ENCODE measurements around the gene PRELID1.
"Not testable (repeated sequence)": the region's sequence is repeated elsewhere in the genome, so short reads cannot be mapped to it uniquely, and the experiment has no call there.

The PRELID1 gene

DNA sequence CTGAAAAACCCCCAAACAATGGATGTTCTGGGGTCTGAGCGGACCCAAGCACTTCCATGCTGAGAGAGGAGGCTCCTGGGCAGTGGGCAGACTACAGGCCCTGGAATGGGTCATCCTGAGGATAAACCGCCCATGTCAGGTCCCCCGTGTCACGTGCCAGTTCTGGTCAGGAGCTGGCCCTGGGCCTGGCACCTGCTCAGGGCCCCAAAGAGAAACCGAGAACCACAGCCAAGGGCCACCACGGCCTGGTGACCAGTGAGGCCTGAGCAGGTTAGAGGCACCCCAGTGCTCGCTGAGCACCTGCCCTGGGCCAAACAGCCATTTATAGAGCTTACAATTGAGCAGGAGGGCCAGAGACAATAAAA lies 32.1 kb downstream of the PRELID1 start:
- no peak for DNase-seq (ENCODE audit: low read depth in 2 of 2)

- DNase-seq (ENCODE audit: low read depth in 2 of 2) = peak; percentile 21 to 29
Measured at GRCh38 chr5:177336112-177336511, 32.5 kb downstream of the PRELID1 start.

DNA sequence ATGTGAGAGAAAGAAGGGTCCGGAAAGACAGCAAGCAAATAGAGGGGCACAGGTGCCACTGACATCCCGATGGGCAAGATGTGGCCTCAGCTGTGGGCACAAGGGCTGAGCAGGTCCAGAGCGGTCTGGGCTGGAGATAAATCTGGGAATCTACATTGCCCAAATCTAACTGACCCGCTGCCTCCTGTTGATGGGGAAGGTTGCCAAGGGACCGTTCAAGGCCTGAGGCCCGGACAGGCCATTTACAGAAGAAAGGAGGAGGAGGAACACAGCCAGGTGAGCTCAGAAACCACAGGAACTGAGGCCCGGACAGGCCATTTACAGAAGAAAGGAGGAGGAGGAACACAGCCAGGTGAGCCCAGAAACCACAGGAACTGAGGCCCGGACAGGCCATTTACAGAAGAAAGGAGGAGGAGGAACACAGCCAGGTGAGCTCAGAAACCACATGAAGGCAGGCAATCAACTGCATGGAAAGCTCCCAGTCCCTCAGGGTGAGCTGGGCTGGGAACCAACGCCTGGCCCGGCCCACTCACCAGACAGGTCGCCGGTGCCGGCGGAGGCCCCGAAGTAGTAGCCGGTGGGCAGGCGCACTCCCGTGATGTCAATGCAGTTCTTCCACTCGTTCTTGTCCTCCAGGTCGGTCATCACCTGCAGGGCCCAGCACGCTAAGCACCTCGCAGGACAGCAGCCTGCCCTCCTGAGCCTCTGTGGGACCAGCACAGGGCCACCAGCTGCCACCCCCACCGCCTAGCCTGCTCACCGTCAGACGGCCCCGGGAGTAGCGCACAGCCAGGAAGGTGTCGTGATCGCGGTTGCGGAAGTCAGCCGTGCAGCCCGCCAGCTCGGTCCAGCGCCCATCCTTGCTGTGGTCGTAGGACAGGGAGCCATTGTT lies 33.2 kb downstream of the PRELID1 start:
- DNase-seq (ENCODE audit: low read depth in 2 of 2) = no peak

GRCh38 chr5:177338251-177339106 lies 34.9 kb downstream of the PRELID1 start:
- DNase-seq (ENCODE audit: low read depth in 2 of 2) = no peak

DNA sequence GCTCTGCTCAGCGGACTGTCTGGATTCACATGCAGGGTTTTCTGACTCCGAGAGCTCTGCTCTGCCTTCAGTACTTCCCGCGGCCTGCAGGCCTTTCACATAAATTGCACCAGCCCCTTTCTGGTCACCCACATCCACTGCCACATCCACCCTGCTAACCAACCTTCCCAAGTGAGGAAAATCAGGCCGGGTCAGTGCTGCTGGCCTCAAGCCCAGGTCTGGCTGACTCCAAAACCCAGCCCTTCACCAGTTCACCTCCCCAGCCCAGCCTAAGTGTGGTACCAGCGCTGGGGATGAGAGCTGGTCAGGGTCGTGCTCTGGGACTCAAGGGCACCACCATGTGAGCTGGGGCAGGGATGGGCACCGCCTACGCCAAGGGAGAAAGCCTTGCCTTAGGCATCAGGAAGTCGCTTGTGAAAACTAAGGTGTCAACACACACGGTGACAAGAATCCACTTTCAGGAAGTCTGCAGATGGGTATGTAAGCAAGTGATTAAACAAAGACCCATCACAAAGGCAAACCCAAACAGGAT lies 35.6 kb downstream of the PRELID1 start:
- DNase-seq (ENCODE audit: low read depth in 2 of 2) = no peak

- DNase-seq (ENCODE audit: low read depth in 2 of 2) = not testable (repeated sequence)
Measured at GRCh38 chr5:177343000-177343399, 39.4 kb downstream of the PRELID1 start.

DNA sequence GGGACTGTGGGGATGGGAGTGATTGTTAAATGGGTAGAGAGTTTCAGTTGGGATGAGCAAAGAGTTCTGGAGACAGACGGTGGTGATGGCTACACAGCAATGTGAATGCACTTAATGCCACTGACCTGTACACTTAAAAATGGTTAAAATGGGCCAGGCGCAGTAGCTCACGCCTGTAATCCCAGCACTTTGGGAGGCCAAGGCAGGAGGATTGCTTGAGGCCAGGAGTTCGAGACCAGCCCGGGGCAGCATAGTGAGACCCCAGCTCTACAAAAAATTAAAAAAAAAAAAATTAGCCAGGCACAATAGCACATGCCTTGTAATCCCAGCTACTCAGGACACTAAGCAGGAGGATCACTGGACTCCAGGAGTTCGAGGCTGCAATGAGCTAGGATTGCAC lies 40.2 kb downstream of the PRELID1 start:
- DNase-seq (ENCODE audit: low read depth in 2 of 2) = no peak

- DNase-seq (ENCODE audit: low read depth in 2 of 2) = no peak
Measured at GRCh38 chr5:177344891-177345290, 41.3 kb downstream of the PRELID1 start.

GRCh38 chr5:177346820-177347219 lies 43.2 kb downstream of the PRELID1 start:
- DNase-seq (ENCODE audit: low read depth in 2 of 2) = no peak

DNA sequence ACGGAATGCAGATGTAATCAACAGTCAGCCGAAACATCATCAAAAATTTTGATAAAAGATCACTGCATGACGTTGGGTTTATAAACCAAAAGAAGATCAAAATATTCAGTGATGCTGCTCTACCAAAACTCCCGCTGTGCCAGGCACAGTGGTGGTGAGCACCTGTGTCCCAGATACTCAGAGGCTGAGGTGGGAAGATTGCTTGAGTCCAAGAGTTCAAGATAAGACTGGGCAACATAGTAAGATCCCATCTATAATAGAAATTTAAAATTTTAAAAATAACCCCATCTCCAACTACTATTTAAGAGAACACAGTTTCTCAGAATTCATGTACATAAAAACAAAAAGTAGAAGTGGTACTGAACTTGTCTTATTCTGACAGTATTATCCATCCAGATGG lies 44.1 kb downstream of the PRELID1 start:
- DNase-seq (ENCODE audit: low read depth in 2 of 2) = no peak

DNA sequence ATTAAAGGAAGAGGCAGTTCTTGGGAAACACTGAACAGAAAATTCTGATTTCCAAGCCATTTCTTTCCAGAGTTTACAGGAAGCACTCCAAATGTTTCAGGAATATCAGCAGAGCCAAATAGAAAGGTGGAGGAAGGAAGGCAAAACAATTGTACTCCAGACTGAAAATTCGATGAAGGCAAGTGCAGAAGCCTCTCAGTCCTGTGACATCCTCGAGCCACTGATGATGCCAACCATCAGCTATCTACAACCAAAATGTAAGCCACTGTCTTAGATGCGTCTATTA lies 45.7 kb downstream of the PRELID1 start:
- no peak for DNase-seq (ENCODE audit: low read depth in 2 of 2)

DNA sequence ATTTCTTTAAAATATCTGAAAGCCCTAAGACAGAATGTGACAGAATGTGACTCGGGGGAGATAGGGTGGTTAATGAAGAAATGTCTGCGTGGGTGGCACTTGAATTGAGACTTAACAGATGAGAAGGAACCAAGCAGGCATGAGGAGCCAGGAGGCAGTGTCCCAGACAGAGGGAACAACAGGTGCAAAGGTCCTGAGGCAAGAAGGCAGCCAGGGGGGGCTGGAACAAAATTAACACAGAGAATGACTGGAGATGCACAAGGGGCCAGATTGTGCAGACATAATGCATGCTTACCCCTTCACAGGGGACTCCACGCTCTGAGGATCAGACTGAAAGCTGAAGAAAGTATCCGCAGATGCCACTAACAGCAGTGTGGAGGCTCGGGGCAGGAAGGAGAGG lies 46.2 kb downstream of the PRELID1 start:
- no peak for DNase-seq (ENCODE audit: low read depth in 2 of 2)

- DNase-seq (ENCODE audit: low read depth in 2 of 2) = no peak
Measured at GRCh38 chr5:177350776-177351391, 47.3 kb downstream of the PRELID1 start.

DNA sequence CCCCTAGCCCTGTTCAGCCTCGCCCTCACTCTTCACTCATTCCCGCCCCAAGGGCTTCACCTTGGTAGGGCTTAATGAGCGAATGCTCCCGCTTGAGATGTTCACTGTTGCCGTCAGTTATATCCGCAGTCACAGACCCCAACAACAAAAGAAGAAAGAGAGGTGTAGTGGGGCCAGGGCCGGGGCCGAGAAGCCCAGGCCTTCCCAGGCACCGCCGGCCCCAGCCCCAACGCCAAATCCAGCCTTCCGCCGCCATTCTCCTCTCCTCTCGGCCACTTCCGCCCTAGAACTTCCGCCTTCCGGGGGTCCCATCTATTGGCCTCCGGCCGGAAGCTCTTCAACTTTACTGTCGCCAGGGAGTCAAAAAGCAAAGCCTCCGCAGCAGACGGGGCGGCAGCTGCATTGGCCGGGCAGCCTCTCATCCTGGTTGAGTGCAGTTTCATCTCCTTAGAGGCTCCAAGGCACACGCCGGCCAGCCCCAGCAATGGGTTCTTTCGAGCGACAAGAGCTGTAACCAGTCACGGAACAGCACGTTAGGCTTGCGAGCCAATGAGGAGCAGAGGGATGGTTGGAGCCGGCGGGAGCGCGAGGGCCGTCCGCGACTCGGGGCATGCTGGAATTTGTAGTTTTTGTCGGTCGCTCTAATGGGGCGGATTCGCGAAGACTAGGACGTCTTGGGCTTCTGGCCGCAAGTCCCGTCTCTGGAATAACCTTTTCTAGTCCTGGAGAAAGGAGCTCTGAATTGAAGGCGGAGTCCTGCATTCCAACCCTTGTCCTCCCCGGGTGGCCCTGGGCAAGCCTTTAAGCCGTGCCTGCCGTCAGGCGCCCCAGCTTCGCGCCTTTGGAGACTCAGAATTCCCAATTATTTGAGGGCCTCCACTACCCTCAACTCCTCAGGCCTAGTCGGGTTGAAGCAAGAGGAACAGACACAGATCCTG lies 48.1 kb downstream of the PRELID1 start, which contains the start of gene LMAN2:
Gene LMAN2, minus strand, starts transcription at position 277 of the 938 bp plus-strand sequence. Its CDS starts 21 bp downstream, at position 256.
- peak; percentile 74 to 82 for DNase-seq (ENCODE audit: low read depth in 2 of 2)

- no peak for DNase-seq (ENCODE audit: low read depth in 2 of 2)
Measured at GRCh38 chr5:177353093-177353492, 49.5 kb downstream of the PRELID1 start.

DNA sequence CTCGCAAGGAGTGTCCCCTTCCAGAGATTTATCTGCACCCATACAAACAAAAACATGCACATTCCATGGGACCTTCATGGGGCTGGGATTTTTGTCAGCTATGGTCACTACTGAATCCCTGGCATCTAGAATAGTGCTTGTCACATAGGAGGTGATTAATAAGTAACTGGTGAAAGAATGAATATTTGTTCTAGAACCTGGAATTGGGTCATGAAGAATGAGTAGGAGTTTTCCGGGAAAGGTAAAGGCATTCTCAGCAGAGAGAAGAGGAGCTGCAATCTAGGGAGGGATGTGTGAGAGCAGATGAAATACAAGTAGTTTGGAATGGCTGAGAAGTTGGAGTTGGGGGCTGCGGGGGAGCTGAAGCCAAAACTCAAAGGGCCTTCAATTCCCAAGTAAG lies 50.7 kb downstream of the PRELID1 start:
- no peak for DNase-seq (ENCODE audit: low read depth in 2 of 2)

GRCh38 chr5:177354711-177355110 lies 51.1 kb downstream of the PRELID1 start:
- no peak for DNase-seq (ENCODE audit: low read depth in 2 of 2)

GRCh38 chr5:177355162-177355867 lies 51.7 kb downstream of the PRELID1 start:
- no peak for DNase-seq (ENCODE audit: low read depth in 2 of 2)

DNA sequence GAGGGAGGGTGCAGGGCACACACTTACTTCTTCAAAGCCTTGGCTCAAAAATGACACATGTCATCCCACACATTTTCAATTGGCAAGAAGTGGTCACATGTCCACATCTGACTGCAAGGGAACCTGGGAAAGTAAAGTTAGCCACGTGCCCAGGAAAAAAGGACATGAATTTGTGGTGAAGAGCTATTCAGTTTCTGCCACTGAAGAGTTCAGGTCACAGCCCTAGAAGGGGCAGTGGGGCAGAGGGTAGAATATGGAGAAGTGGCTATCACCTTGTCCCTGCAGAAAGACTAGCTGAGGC lies 52.2 kb downstream of the PRELID1 start:
- no peak for DNase-seq (ENCODE audit: low read depth in 2 of 2)

Data from stimulated activated CD8-positive, alpha-beta memory T cell treated with anti-CD3 and anti-CD28 coated beads, Interleukin-2, amount 100 ng/mL, for 48 hours (primary cell).